ENCODE data around the gene KCTD2. TPM values are rescaled to one million over a fixed set of nuclear protein-coding genes. Genes with fewer than 3 reads are reported as not detected.

The KCTD2 gene
- total and polyA plus RNA-seq, 2 of the 13 experiments (the other 11 are each of a cell fraction or from before 2014, with no cell fraction given) = 28.3 to 32.6 TPM

DNA sequence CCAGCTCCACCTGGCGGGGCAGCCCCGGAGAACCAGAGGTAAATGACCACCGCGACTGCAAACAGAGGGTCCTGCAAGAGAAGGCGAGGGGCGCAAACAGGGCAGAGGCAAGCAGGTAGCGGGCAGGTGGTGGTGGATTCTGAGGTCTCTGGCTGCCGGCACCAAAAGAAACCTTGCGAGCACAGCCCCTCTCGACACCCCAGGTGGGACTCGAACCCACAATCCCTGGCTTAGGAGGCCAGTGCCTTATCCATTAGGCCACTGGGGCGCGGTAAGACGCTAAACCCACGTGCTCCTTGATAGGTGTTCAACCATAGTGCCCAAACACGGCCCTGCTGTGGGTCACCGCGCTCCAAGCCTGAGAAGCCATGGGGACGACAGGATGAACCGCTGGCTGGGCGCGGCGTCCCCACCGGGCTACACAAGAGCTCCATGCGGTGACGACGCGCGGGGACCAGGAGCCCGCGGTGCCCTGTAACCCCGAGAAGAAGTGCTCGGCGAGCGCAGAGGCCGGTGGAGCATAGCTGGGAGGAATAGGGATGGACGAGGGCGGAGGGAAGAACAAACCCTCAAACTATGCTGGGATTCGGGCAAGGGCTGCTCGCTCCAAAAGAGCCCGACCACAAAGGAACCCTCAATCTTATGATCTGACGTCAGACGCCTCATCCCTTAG, 12.7 kb upstream of the KCTD2 start (continued):
- peak; percentile 71 for TF ChIP-seq ZNF276 (CRISPR knock-in tag; IDR thresholded peaks at IDR 0.05; ENCODE audit: low read depth)
- peak; percentile 94 for TF ChIP-seq MIER3 (CRISPR knock-in tag; IDR thresholded peaks at IDR 0.05; ENCODE audit: borderline replicate concordance)
- TF ChIP-seq ZFY (CRISPR knock-in tag; IDR thresholded peaks at IDR 0.05) = peak; percentile 58
- peak; percentile 43; the same call in 1 of the 2 replicates for TF ChIP-seq HNF1B (CRISPR knock-in tag; IDR thresholded peaks at IDR 0.05)
- TF ChIP-seq ZFYVE20 (CRISPR knock-in tag; IDR thresholded peaks at IDR 0.05; ENCODE audit: borderline replicate concordance, low read depth) = peak; percentile 88
- TF ChIP-seq ZNF383 (CRISPR knock-in tag; IDR thresholded peaks at IDR 0.05; ENCODE audit: borderline replicate concordance) = peak; percentile 50; the same call in 1 of the 2 replicates
- 0 out of 2 replicates have a peak, but pooled peaks have one; percentile 57 for TF ChIP-seq ATRX (CRISPR knock-in tag; IDR thresholded peaks at IDR 0.05; ENCODE audit: borderline replicate concordance)
- 0 out of 2 replicates have a peak, but pooled peaks have one; percentile 16 for TF ChIP-seq FOSL1 (CRISPR knock-in tag; IDR thresholded peaks at IDR 0.05; ENCODE audit: borderline replicate concordance)
- no peak for TF ChIP-seq FOXP1 (IDR thresholded peaks at IDR 0.05)
- 0 out of 2 replicates have a peak, but pooled peaks have one; percentile 45 for TF ChIP-seq FOXP1 (CRISPR knock-in tag; IDR thresholded peaks at IDR 0.05)
- no peak for TF ChIP-seq ZC3H13 (CRISPR knock-in tag; IDR thresholded peaks at IDR 0.05)
- no peak for TF ChIP-seq ZNF207 (IDR thresholded peaks at IDR 0.05; ENCODE audit: borderline replicate concordance)
- peak; percentile 12; the same call in 1 of the 2 replicates for TF ChIP-seq ZNF34 (CRISPR knock-in tag; IDR thresholded peaks at IDR 0.05; ENCODE audit: borderline replicate concordance)
- TF ChIP-seq ZNF878 (CRISPR knock-in tag; IDR thresholded peaks at IDR 0.05) = peak; percentile 86
- peak; percentile 79 for TF ChIP-seq ZNF816 (CRISPR knock-in tag; IDR thresholded peaks at IDR 0.05; ENCODE audit: borderline replicate concordance)
- peak; percentile 90 for TF ChIP-seq TAF15 (IDR thresholded peaks at IDR 0.05; ENCODE audit: low read depth, low read length, poor library complexity, severe bottlenecking)
- peak; percentile 87 for TF ChIP-seq NRL (CRISPR knock-in tag; IDR thresholded peaks at IDR 0.05; ENCODE audit: borderline replicate concordance)
- TF ChIP-seq, protein P1, sequence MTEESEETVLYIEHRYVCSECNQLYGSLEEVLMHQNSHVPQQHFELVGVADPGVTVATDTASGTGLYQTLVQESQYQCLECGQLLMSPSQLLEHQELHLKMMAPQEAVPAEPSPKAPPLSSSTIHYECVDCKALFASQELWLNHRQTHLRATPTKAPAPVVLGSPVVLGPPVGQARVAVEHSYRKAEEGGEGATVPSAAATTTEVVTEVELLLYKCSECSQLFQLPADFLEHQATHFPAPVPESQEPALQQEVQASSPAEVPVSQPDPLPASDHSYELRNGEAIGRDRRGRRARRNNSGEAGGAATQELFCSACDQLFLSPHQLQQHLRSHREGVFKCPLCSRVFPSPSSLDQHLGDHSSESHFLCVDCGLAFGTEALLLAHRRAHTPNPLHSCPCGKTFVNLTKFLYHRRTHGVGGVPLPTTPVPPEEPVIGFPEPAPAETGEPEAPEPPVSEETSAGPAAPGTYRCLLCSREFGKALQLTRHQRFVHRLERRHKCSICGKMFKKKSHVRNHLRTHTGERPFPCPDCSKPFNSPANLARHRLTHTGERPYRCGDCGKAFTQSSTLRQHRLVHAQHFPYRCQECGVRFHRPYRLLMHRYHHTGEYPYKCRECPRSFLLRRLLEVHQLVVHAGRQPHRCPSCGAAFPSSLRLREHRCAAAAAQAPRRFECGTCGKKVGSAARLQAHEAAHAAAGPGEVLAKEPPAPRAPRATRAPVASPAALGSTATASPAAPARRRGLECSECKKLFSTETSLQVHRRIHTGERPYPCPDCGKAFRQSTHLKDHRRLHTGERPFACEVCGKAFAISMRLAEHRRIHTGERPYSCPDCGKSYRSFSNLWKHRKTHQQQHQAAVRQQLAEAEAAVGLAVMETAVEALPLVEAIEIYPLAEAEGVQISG (CRISPR knock-in tag; IDR thresholded peaks at IDR 0.05) = no peak; the same call in 1 of the 2 replicates
- TF ChIP-seq FOSL2 (CRISPR knock-in tag; IDR thresholded peaks at IDR 0.05) = peak; percentile 66
- peak; percentile 93; the same call in 1 of the 2 replicates for TF ChIP-seq ZFP41 (CRISPR knock-in tag; IDR thresholded peaks at IDR 0.05; ENCODE audit: borderline replicate concordance)
- TF ChIP-seq NR2F2 (IDR thresholded peaks at IDR 0.05; ENCODE audit: borderline replicate concordance, low read depth) = peak; percentile 28; the same call in 1 of the 2 replicates
- TF ChIP-seq HDAC6 (IDR thresholded peaks at IDR 0.05; ENCODE audit: low read depth, low read length) = no peak
- TF ChIP-seq CCDC6 (CRISPR knock-in tag; IDR thresholded peaks at IDR 0.05) = peak; percentile 77
- TF ChIP-seq NR2F1 (CRISPR knock-in tag; IDR thresholded peaks at IDR 0.05) = peak in 1 of 2 experiments; percentile 57; a peak in 1 of 4 replicates

Data from HepG2 (cell line).